ENCODE data around the gene CDC16. TPM values are rescaled to one million over a fixed set of nuclear protein-coding genes. Genes with fewer than 3 reads are reported as not detected.

The CDC16 gene
- total RNA-seq, 1 donor from 2014 or later, result 91.4 TPM

DNA sequence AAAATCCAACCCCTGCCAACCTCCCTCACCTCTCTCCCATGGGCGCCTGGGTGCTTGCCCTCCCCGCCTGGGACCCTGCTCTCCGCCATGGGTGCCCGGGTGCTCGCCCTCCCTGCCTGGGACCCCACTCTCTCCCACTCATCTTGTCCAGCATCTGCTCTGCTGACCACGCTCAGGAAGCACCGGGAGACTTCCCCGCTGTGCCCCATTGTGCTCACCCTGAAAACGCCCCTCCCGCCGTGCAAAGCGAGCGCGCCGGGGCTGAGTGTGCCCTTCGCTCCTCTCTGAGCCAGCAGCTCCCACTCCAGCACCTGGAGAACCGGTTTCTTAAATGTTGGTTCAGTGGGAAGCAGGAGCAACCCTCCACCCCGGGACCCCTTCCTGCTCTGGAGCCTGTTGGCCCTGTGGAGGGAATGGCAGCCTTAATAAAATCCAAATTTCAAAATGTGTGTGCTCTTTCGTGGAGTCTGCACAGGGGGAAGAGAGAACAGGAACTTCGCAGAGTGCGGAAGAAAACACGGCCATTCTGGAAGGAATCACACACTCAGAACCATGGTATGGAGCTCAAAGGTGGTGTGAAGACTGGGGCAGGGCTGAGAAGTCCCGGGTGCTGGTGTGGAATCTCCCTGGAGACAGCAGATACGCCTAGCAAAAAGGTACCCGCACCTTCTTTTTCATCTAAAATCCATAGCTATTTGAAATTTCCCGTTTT is 23.1 kb upstream of the CDC16 start:
- Mint-ChIP-seq H3K36me3 (ENCODE audit: low read depth) (peaks cover 3% of the 10 kb centered on the region), H3K4me3 (no peak overlapping the region), H3K27me3 (ENCODE audit: insufficient read depth) (peaks cover 34% of the 10 kb centered on the region), H3K9me3 (peaks cover 3% of the 10 kb centered on the region), H3K27ac (no peak overlapping the region), H3K4me1 (ENCODE audit: low read depth) (peaks cover 4% of the 10 kb centered on the region)
- DNase-seq (ENCODE audit: low spot score), result no peak
- intact Hi-C loops (cut with micrococcal nuclease), result no loop called here

DNA sequence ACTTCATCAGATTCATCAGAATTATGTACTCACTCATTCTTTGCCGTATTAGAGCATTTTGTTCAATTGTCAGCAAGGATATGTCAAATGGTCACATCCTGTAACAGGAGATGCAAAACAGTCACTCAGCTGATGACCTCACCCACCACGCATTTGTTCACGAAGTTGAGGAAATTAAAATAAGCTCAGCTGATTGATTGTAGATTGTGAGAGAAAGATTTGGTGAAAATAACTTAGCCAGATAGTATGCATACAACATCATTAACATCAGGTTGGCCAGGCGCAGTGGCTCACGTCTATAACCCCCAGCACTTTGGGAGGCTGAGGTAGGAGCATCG is 22.6 kb upstream of the CDC16 start:
- peaks cover 3% of the 10 kb centered on the region for H3K9me3 Mint-ChIP-seq
- H3K27ac Mint-ChIP-seq, result no peak overlapping the region
- H3K4me3 Mint-ChIP-seq, result no peak overlapping the region
- peaks cover 4% of the 10 kb centered on the region for H3K4me1 Mint-ChIP-seq (ENCODE audit: low read depth)
- peaks cover 36% of the 10 kb centered on the region for H3K27me3 Mint-ChIP-seq (ENCODE audit: insufficient read depth)
- H3K36me3 Mint-ChIP-seq (ENCODE audit: low read depth), result peaks cover 3% of the 10 kb centered on the region
- intact Hi-C loops (cut with micrococcal nuclease), result no loop called here
- no peak for DNase-seq (ENCODE audit: low spot score)

DNA sequence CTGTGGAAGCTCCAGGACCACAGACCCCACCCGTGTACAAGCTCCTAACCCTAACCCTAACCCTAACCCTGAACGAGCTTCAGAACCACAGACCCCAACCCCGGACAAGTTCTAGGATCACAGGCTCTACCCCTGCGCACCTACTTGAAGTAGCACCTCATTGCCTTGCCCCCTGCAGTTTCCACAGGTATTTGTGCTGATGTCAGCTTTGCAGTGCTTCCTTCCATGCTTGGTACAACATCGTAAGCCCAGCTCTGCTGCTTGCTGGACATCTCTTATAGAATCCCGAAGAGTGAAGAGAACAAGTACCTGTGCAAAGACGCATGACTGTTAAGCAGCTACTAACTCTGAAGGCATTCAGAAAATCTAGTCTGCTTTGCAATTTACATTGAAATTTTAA is 20.7 kb upstream of the CDC16 start:
- peaks cover 34% of the 10 kb centered on the region for H3K27me3 Mint-ChIP-seq (ENCODE audit: insufficient read depth)
- DNase-seq (ENCODE audit: low spot score), result no peak
- H3K4me1 Mint-ChIP-seq (ENCODE audit: low read depth), result peaks cover 4% of the 10 kb centered on the region
- H3K27ac Mint-ChIP-seq, result no peak overlapping the region
- H3K36me3 Mint-ChIP-seq (ENCODE audit: low read depth), result peaks cover 3% of the 10 kb centered on the region
- H3K9me3 Mint-ChIP-seq, result no peaks in the 10 kb centered on the region
- H3K4me3 Mint-ChIP-seq, result no peak overlapping the region
- intact Hi-C loops (cut with micrococcal nuclease), result no loop called here

DNA sequence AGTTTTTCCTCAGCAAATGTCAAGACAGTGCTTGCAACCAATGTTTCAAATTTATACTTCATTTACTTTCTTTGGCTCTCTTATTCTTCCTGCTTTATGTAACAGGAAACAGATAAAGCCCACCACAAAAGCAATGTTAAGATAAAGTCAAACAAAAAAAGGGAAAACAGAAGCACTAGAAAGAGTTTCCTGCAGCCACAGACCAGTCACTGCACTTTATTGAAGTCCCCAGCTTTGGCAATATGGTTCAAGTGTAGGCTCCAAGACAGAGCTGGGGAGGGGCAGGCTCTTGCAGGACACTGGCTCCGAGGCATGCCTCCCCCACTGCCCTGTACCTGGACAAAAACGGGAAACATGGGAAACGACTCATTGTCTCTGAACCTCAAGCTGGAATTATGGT is 15.3 kb upstream of the CDC16 start:
- no peak for DNase-seq (ENCODE audit: low spot score)
- intact Hi-C loops (cut with micrococcal nuclease), result no loop called here
- Mint-ChIP-seq H3K36me3 (ENCODE audit: low read depth) (no peaks in the 10 kb centered on the region), H3K27me3 (ENCODE audit: insufficient read depth) (peaks cover 30% of the 10 kb centered on the region), H3K4me1 (ENCODE audit: low read depth) (peaks cover 21% of the 10 kb centered on the region), H3K27ac (no peak overlapping the region), H3K4me3 (no peak overlapping the region), H3K9me3 (no peaks in the 10 kb centered on the region)

DNA sequence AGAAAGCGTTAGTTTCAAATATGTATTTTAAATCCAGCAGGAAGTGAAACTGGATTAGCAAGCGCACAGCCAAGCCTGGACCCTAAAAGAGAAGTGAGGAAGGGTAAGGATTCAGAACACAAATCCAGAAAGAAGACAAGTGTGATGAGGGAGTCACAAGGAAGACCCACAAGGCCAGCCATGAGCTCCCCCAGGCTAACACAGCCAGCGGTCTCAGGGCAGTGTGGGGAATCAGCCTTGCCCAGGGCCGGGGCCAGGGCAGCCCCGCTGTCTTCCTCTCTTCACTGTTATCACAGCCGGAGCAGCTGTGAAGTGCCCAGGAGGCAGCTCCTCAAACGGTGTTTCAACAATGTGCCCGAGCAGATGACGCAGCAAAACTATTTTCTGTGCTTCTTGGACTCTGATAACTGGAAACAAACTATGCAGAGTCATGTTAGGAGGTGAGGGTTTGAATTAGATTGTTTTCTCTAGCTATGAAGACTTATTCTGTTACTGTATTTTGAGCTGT is 12.2 kb upstream of the CDC16 start:
- no peaks in the 10 kb centered on the region for H3K36me3 Mint-ChIP-seq (ENCODE audit: low read depth)
- no peaks in the 10 kb centered on the region for H3K9me3 Mint-ChIP-seq
- H3K4me3 Mint-ChIP-seq, result no peak overlapping the region
- no peak overlapping the region for H3K27ac Mint-ChIP-seq
- DNase-seq (ENCODE audit: low spot score), result no peak
- H3K4me1 Mint-ChIP-seq (ENCODE audit: low read depth), result peaks cover 49% of the 10 kb centered on the region
- intact Hi-C loops (cut with micrococcal nuclease), result no loop called here
- H3K27me3 Mint-ChIP-seq (ENCODE audit: insufficient read depth), result peaks cover 11% of the 10 kb centered on the region

DNA sequence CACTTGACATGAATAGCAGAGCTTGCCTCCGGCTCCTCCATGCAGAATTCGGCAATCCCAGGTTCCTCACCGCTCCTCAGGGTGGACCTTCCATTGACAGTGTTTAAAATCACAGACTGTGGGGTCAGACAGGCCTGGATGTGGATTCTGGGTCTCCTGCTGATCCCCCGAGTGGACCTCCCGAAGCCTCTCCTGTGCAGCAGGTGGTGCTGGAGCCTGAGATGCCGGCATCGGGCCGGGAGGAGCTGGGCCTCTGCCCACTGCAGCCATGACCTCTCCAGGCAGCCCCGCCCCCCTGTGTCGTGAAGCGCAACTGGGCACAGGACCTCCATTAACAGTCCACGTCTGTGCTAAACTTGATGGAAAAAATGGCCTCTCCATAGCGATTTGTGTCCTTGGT is 10.5 kb upstream of the CDC16 start:
- Mint-ChIP-seq H3K4me1 (ENCODE audit: low read depth) (peaks cover 46% of the 10 kb centered on the region), H3K36me3 (ENCODE audit: low read depth) (no peaks in the 10 kb centered on the region), H3K4me3 (no peak overlapping the region), H3K27me3 (ENCODE audit: insufficient read depth) (peaks cover 17% of the 10 kb centered on the region), H3K9me3 (no peaks in the 10 kb centered on the region), H3K27ac (no peak overlapping the region)
- DNase-seq (ENCODE audit: low spot score), result no peak
- intact Hi-C loops (cut with micrococcal nuclease), result no loop called here

DNA sequence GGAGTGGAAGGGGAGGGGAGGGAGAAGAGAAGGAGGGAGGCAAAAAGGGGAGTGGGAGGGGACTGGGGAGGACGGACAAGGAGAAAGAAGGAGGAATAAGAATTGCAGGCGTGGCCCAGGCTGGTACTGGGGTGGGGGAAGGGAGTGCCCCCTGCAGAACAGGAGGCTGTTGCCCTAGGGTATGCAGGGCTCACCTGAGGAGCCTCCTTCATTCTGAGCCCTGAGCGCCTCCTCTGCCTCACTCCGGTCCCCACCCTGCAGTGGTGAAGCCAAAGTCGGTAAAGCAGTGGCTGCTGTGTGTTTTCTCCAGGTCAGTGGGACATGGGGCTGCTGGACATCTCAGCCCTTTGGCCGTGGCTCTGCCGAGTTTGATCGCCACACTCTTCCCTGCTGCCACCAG is 9.1 kb upstream of the CDC16 start:
- Mint-ChIP-seq H3K9me3 (no peaks in the 10 kb centered on the region), H3K27me3 (ENCODE audit: insufficient read depth) (peaks cover 21% of the 10 kb centered on the region), H3K27ac (no peak overlapping the region), H3K4me3 (no peak overlapping the region), H3K4me1 (ENCODE audit: low read depth) (peaks cover 42% of the 10 kb centered on the region), H3K36me3 (ENCODE audit: low read depth) (no peaks in the 10 kb centered on the region)
- intact Hi-C loops (cut with micrococcal nuclease), result loop anchor here (1.0 to 5.0 kb wide), 8 partner anchors 77 to 408 kb away; partner anchors contain the start of gene GAS6
- no peak for DNase-seq (ENCODE audit: low spot score)

DNA sequence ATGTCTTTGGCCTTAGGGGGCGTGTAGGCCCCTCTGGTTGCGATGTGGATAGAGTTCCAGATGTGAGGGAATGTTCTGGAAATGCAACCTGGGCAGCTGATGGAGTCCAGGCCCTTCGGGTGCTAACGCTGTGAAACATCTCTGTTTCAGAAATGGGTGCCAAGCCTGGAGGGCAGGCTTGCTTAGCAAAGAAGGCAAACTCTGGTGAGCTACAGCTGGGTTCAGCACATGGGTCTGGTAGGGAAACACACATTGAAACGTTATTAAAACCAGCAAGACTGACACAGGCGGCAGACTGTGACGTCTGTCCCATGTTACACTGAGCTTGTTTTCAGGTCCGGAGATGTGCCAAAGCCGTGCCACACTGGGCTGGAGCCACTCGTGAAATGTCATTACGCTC is 8.6 kb upstream of the CDC16 start:
- no peak overlapping the region for H3K27ac Mint-ChIP-seq
- intact Hi-C loops (cut with micrococcal nuclease), result loop anchor here (1.0 to 5.0 kb wide), 8 partner anchors 77 to 409 kb away; partner anchors contain the start of gene GAS6
- H3K9me3 Mint-ChIP-seq, result no peaks in the 10 kb centered on the region
- peaks cover 23% of the 10 kb centered on the region for H3K27me3 Mint-ChIP-seq (ENCODE audit: insufficient read depth)
- H3K4me1 Mint-ChIP-seq (ENCODE audit: low read depth), result peaks cover 42% of the 10 kb centered on the region
- no peak overlapping the region for H3K4me3 Mint-ChIP-seq
- no peaks in the 10 kb centered on the region for H3K36me3 Mint-ChIP-seq (ENCODE audit: low read depth)
- DNase-seq (ENCODE audit: low spot score), result no peak

DNA sequence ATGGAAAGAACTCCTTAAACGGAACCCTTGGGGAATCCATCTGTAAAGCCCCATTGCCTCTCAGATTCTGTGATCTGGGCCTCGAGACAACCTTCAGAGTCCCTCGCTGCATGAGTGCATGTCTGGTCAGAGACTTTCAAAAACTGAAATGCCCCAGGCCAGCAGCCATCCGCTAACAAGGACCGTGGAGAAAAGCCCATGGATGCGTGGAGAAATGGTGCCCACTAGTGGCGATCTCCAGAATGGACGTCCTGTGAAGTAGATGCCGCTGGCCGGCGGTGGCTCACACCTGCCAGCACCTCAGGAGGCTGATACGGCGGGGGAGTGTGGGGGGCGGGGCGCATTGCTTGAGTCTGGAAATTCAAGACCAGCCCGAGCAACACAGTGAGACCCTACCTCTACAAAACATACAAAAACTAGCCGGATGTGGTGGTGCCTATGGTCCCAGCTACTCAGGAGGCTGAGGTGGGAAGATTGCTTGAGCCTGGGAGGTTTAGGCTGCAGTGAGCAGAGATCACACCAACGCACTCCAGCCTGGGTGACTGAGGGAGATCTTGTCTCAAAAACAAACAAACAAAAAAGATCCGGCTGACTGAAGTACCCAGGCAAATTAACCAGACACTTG is 7.9 kb upstream of the CDC16 start:
- no peaks in the 10 kb centered on the region for H3K9me3 Mint-ChIP-seq
- intact Hi-C loops (cut with micrococcal nuclease), result loop anchor here (1.0 to 5.0 kb wide), 8 partner anchors 78 to 410 kb away; partner anchors contain the start of gene GAS6
- DNase-seq (ENCODE audit: low spot score), result peak; percentile 77
- H3K36me3 Mint-ChIP-seq (ENCODE audit: low read depth), result no peaks in the 10 kb centered on the region
- no peak overlapping the region for H3K27ac Mint-ChIP-seq
- peaks cover 41% of the 10 kb centered on the region for H3K4me1 Mint-ChIP-seq (ENCODE audit: low read depth)
- H3K4me3 Mint-ChIP-seq, result peak overlapping the region; percentile 26
- H3K27me3 Mint-ChIP-seq (ENCODE audit: insufficient read depth), result peaks cover 17% of the 10 kb centered on the region

DNA sequence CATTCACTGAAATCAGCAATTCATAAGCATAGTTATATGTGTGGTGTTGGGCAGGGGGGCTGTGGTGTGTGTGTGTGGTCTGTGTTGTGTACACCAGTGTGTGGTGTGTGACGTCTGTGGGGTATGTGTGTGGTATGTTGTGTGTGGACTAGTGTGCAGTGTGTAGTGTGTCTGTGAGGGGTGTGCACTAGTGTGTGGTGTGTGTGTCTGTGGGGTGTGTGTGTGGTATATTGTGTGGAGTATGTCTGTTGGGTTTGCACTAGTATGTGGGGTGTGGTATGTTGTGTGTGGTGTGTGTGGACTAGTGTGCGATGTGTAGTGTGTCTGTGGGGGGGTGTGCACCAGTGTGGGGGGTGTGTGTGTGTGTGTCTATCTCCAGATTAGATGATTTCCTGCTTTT is 7.2 kb upstream of the CDC16 start:
- H3K9me3 Mint-ChIP-seq, result no peaks in the 10 kb centered on the region

DNA sequence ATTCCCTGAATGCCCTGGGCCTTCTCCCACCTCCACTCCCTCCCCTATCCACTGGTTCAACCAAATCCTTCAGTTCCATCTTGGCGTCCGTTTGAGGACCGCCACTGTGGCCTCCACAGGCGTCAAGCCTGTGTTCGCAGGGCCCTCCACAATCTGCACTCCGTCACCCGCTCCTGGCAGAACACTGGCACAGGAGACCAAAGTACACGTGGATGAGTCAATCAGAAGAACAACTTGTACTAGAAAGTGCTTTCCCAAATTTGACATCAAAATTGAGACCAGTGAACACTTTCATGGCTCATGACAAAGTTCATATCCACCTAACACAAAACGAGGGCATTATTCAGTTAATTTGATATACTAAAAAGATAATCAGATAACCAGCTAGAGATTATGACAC is 6.5 kb upstream of the CDC16 start:
- Mint-ChIP-seq H3K9me3 (no peaks in the 10 kb centered on the region), H3K4me1 (ENCODE audit: low read depth) (peaks cover 31% of the 10 kb centered on the region), H3K27me3 (ENCODE audit: insufficient read depth) (peaks cover 13% of the 10 kb centered on the region), H3K4me3 (no peak overlapping the region), H3K36me3 (ENCODE audit: low read depth) (no peaks in the 10 kb centered on the region), H3K27ac (no peak overlapping the region)
- intact Hi-C loops (cut with micrococcal nuclease), result loop anchor here (5.0 kb wide), 2 partner anchors 181 to 366 kb away; partner anchors contain the start of gene GAS6
- DNase-seq (ENCODE audit: low spot score), result no peak

More for the DNA sequence above, 7.2 kb upstream of the CDC16 start:
- intact Hi-C loops (cut with micrococcal nuclease), result loop anchor here (2.0 to 5.0 kb wide), 5 partner anchors 79 to 365 kb away; partner anchors contain the start of gene GAS6
- Mint-ChIP-seq H3K4me1 (ENCODE audit: low read depth) (peaks cover 33% of the 10 kb centered on the region), H3K27me3 (ENCODE audit: insufficient read depth) (peaks cover 13% of the 10 kb centered on the region), H3K36me3 (ENCODE audit: low read depth) (no peaks in the 10 kb centered on the region), H3K4me3 (no peak overlapping the region), H3K27ac (peak overlapping the region; percentile 16)
- no peak for DNase-seq (ENCODE audit: low spot score)

DNA sequence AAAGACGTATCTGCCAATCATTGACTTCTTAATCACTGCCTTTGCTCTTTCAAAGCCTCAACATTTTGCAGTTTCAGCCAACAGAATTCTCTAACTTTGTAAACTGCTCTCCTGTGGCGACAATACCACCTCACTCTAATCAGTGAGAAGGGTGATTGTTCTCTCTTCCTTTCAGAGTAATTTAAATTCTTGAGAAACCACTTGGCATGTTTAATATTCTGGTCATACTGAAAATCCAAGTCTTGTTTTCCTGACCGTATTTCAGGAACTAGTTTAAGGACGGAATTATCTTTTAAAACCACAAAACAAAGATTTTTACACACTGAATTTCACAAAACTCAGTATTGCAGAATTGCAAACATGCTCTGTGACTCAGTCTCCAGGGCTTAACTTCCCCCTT is 5.2 kb upstream of the CDC16 start:
- H3K4me3 Mint-ChIP-seq, result no peak overlapping the region
- intact Hi-C loops (cut with micrococcal nuclease), result loop anchor here (5.0 kb wide), 2 partner anchors 182 to 367 kb away; partner anchors contain the start of gene GAS6
- peaks cover 13% of the 10 kb centered on the region for H3K27me3 Mint-ChIP-seq (ENCODE audit: insufficient read depth)
- peaks cover 30% of the 10 kb centered on the region for H3K4me1 Mint-ChIP-seq (ENCODE audit: low read depth)
- no peak for DNase-seq (ENCODE audit: low spot score)
- H3K27ac Mint-ChIP-seq, result no peak overlapping the region
- peaks cover 3% of the 10 kb centered on the region for H3K9me3 Mint-ChIP-seq
- H3K36me3 Mint-ChIP-seq (ENCODE audit: low read depth), result no peaks in the 10 kb centered on the region

DNA sequence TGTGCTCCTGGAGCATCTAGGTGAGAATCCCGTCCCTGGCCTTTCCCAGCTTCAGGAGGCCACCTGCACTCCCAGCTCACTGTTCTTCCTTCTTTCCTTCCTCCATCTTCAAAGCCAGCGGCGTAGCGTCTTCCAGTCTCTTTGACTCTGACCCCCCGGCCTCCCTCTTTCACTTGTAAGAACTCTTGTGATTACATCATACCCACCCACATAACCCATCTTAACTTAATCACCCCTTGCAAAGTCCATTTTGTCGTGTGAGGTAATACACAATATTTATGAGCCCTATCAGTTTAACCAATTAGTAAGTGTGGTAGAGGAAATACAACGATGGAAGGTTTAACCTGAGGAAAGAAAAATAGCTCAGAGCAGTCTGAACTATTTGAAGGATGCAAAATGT is 4.6 kb upstream of the CDC16 start:
- peaks cover 3% of the 10 kb centered on the region for H3K9me3 Mint-ChIP-seq
- H3K4me1 Mint-ChIP-seq (ENCODE audit: low read depth), result peaks cover 25% of the 10 kb centered on the region
- H3K27ac Mint-ChIP-seq, result no peak overlapping the region
- intact Hi-C loops (cut with micrococcal nuclease), result no loop called here
- H3K27me3 Mint-ChIP-seq (ENCODE audit: insufficient read depth), result peaks cover 13% of the 10 kb centered on the region
- no peak overlapping the region for H3K4me3 Mint-ChIP-seq
- no peak for DNase-seq (ENCODE audit: low spot score)
- no peaks in the 10 kb centered on the region for H3K36me3 Mint-ChIP-seq (ENCODE audit: low read depth)
